ENCODE data around the gene CCNE1. TPM values are rescaled to one million over a fixed set of nuclear protein-coding genes. Genes with fewer than 3 reads are reported as not detected.

Gene CCNE1
- polyA plus RNA-seq, 1 of the 3 experiments (the other 2 are of a cell fraction): 8.9 TPM

DNA sequence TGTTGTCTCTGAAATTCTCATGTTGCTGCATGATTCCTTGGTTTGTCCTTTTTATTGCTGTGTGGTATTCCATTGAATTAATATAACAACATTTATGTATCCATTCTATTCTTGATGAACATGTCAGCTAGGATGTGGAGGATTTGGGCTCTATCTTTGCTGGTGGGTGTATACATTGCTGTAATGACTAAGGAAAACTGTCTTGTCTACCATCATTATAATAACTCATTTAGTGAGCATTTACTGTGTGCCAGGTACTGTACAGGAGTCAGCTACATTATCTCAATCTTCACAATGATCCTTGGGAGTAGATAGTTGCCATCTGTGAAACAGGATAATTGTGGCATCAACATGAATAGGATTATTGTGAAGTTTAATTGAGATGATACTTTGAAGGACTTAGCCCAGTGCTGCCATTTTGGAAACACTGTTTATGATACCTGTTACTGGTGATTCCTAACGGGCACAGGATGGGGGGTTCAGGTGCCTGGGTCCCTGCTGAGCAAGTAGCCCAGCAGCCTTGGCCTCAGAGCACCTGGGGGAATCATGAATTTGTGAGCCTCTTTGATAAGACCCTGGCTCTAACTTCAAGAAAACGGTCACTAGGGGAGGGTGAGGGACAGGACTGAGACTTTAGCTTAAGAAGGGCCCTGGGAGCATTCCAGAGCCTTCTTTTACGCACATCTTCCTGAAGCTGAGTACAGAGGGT, 1.8 kb upstream of the CCNE1 start (continued):
- TF ChIP-seq FOXJ3 (CRISPR knock-in tag; IDR thresholded peaks at IDR 0.05) (no peak), FOSL2 (IDR thresholded peaks at IDR 0.05; ENCODE audit: borderline replicate concordance, low read depth) (no peak), SIN3A (IDR thresholded peaks at IDR 0.05; ENCODE audit: borderline replicate concordance, low read depth, low read length) (no peak), RFX5 (IDR thresholded peaks at IDR 0.05; ENCODE audit: low read length) (no peak)
- TF ChIP-seq, protein P1, sequence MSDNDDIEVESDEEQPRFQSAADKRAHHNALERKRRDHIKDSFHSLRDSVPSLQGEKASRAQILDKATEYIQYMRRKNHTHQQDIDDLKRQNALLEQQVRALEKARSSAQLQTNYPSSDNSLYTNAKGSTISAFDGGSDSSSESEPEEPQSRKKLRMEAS (IDR thresholded peaks at IDR 0.05; ENCODE audit: low read depth): no peak

DNA sequence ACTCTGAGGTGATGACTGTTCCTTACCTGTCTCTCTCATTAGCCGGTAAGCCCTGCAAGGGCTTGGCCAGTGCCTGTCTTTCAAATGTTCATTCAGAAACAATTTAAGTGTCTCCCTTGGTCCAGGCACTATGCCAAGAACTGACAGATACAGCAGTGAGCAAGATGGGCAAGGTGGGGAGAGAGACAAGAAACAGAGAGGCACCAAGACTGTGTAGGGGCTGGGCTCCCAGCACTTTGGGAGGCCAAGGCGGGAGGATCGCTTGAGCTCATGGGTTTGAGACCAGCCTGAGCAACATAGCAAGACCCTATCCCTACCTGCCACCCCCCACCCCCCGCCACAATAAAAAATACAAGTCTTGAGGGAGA, 1.3 kb upstream of the CCNE1 start:
- Histone ChIP-seq H3K4me1 (ENCODE audit: control insufficient read depth in 1 of 2, insufficient read depth in 2 of 2, low read depth in 1 of 2, low read length in 1 of 2) (peaks cover 0 to 31% of the 10 kb centered on the region in 2 experiments; a peak in 1 of 4 replicates), H3K27ac (ENCODE audit: low read depth in 2 of 2, low read length in 1 of 2) (no peak overlapping the region), H3F3A (replicated peaks; ENCODE audit: insufficient read depth) (no peaks in the 10 kb centered on the region), H3K4me2 (0 out of 2 replicates have a peak overlapping the region, but pooled peaks have one; percentile 74), H3K9me3 (no peaks in the 10 kb centered on the region), H3K79me2 (ENCODE audit: insufficient read depth) (no peaks in the 10 kb centered on the region), H3K9ac (no peak overlapping the region), H3K36me3 (replicated peaks in 1 of 2; ENCODE audit: control insufficient read depth in 1 of 2, insufficient read depth in 2 of 2, low read length in 1 of 2) (peaks cover 0 to 7% of the 10 kb centered on the region in 2 experiments), H3K27me3 (ENCODE audit: insufficient read depth) (no peaks in the 10 kb centered on the region), H3K4me3 (ENCODE audit: low read depth in 2 of 2, low read length in 1 of 2) (no peak overlapping the region), H2AFZ (ENCODE audit: low read depth) (no peak overlapping the region), H3K9me2 (no peaks in the 10 kb centered on the region), H4K20me1 (ENCODE audit: insufficient read depth) (no peaks in the 10 kb centered on the region)
- ChIA-PET CTCF (interaction anchor here (2.5 to 2.8 kb wide), 2 partner anchors 40 to 50 kb away, joined by 8 to 9 read pairs; no protein-coding TSS in a partner anchor), POLR2A (no interaction called here)
- TF ChIP-seq FOXJ3 (CRISPR knock-in tag; IDR thresholded peaks at IDR 0.05) (no peak), SMC3 (IDR thresholded peaks at IDR 0.05; ENCODE audit: low read depth, low read length) (no peak), MXI1 (IDR thresholded peaks at IDR 0.05; ENCODE audit: low read depth, low read length) (no peak), EZH2phosphoT487 (IDR thresholded peaks at IDR 0.05; ENCODE audit: borderline replicate concordance, low read depth) (no peak)
- DNase-seq: no peak
- 88% methylated on average over 4 of the region's 4 CpGs for WGBS (ENCODE audit: low lambda C conversion rate)

DNA sequence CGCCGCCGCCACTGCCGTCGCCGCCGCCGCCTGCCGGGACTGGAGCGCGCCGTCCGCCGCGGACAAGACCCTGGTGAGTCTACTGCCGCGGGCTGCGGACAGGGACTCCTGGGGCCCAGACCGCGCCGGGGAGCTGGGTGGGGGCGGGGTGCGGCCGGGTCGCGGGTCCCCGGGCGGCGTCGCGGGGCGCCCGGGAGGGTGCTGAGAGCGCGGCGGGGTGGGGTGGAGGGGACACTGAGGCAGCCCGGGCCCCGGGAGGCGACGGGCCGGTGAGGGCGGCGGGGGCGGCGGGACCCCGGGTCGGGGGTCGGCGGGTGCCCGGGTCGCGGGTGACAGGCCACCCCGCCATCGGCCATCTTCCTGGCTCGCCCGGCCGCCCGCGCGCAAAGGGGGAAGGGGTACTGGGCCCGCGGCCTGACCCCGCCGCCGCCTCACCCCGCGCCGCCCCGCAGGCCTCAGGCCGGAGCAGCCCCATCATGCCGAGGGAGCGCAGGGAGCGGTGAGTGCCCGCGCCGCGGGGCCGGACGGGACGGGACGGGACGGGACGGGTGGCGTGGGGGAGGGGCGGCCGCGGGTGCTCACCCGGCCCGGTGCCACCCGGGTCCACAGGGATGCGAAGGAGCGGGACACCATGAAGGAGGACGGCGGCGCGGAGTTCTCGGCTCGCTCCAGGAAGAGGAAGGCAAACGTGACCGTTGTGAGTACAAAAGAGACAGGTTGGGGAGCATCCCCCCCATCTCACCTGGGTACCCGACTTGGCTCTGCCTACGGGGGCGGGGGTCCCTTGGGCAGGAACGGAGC, 489 bp downstream of the CCNE1 start:
- H2AFZ ChIP-seq (ENCODE audit: low read depth): peak overlapping the region; percentile 81; the same call in 1 of the 2 replicates
- ChIA-PET POLR2A (interaction anchor here (0.7 kb wide), 1 partner anchor 9 kb away, joined by 3 read pairs; no protein-coding TSS in a partner anchor), CTCF (interaction anchor here (0.9 to 1.9 kb wide), 5 partner anchors 24 to 118 kb away, joined by 3 to 5 read pairs (median 3); no protein-coding TSS in a partner anchor)
- peak overlapping the region; percentile 75 for H3K4me2 ChIP-seq
- H3K4me1 ChIP-seq (ENCODE audit: control insufficient read depth in 1 of 2, insufficient read depth in 2 of 2, low read depth in 1 of 2, low read length in 1 of 2): peaks cover 0 to 18% of the 10 kb centered on the region in 2 experiments; a peak in 1 of 4 replicates
- H3K9me3 ChIP-seq: no peaks in the 10 kb centered on the region
- WGBS (ENCODE audit: low lambda C conversion rate): 7% methylated on average over 31 of the region's 104 CpGs
- H3K27ac ChIP-seq (ENCODE audit: low read depth in 2 of 2, low read length in 1 of 2): no peak overlapping the region; a peak in 1 of 4 replicates
- no peaks in the 10 kb centered on the region for H3K9me2 ChIP-seq
- H3K36me3 ChIP-seq (replicated peaks in 1 of 2; ENCODE audit: control insufficient read depth in 1 of 2, insufficient read depth in 2 of 2, low read length in 1 of 2): peaks cover 0 to 11% of the 10 kb centered on the region in 2 experiments
- peak overlapping the region; percentile 62 to 65 for H3K4me3 ChIP-seq (ENCODE audit: low read depth in 2 of 2, low read length in 1 of 2)
- H3F3A ChIP-seq (replicated peaks; ENCODE audit: insufficient read depth): no peaks in the 10 kb centered on the region
- H3K9ac ChIP-seq: peak overlapping the region; percentile 39; the same call in 1 of the 2 replicates
- DNase-seq: peak; percentile 71
- H3K79me2 ChIP-seq (ENCODE audit: insufficient read depth): no peaks in the 10 kb centered on the region
- TF ChIP-seq RFX5 (IDR thresholded peaks at IDR 0.05; ENCODE audit: low read length) (no peak), TAF1 (IDR thresholded peaks at IDR 0.05; ENCODE audit: borderline replicate concordance, low read depth, low read length) (no peak), FOSL2 (IDR thresholded peaks at IDR 0.05; ENCODE audit: borderline replicate concordance, low read depth) (no peak), RAD21 (IDR thresholded peaks at IDR 0.05; ENCODE audit: low read length) (no peak)
- TF ChIP-seq, protein P2, sequence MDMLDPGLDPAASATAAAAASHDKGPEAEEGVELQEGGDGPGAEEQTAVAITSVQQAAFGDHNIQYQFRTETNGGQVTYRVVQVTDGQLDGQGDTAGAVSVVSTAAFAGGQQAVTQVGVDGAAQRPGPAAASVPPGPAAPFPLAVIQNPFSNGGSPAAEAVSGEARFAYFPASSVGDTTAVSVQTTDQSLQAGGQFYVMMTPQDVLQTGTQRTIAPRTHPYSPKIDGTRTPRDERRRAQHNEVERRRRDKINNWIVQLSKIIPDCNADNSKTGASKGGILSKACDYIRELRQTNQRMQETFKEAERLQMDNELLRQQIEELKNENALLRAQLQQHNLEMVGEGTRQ (IDR thresholded peaks at IDR 0.05; ENCODE audit: borderline replicate concordance, low read depth, low read length): no peak
- TF ChIP-seq, protein P3, sequence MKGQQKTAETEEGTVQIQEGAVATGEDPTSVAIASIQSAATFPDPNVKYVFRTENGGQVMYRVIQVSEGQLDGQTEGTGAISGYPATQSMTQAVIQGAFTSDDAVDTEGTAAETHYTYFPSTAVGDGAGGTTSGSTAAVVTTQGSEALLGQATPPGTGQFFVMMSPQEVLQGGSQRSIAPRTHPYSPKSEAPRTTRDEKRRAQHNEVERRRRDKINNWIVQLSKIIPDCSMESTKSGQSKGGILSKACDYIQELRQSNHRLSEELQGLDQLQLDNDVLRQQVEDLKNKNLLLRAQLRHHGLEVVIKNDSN (IDR thresholded peaks at IDR 0.05; ENCODE audit: borderline replicate concordance, low read depth): no peak
- H4K20me1 ChIP-seq (ENCODE audit: insufficient read depth): no peaks in the 10 kb centered on the region
- H3K27me3 ChIP-seq (ENCODE audit: insufficient read depth): no peaks in the 10 kb centered on the region
